SIG-M5 treated with dmso at 0.1 percent for 504 hours (cell line): ENCODE data around the gene AKR1C1.
"Not testable (repeated sequence)": the region's sequence is repeated elsewhere in the genome, so short reads cannot be mapped to it uniquely, and the experiment has no call there.

Experiments used
- DNase-seq: peaks from one replicate; lab custom pipeline; 2025; ENCODE audit not compliant: unreplicated experiment; lab: John Stamatoyannopoulos, UW

Gene AKR1C1

GRCh38 chr10:5014200-5014910 lies 51.1 kb downstream of the AKR1C1 start:
- not testable (repeated sequence) for DNase-seq

GRCh38 chr10:5014936-5015335 lies 51.7 kb downstream of the AKR1C1 start:
- peak; percentile 12 for DNase-seq

- no peak for DNase-seq
These were observed 54.9 kb downstream of the AKR1C1 start for GRCh38 chr10:5018134-5018533.

GRCh38 chr10:5018671-5019277 lies 55.6 kb downstream of the AKR1C1 start:
- not testable (repeated sequence) for DNase-seq

GRCh38 chr10:5019770-5020612 lies 56.8 kb downstream of the AKR1C1 start:
- DNase-seq, result not testable (repeated sequence)

- DNase-seq, result not testable (repeated sequence)
These were observed 58.5 kb downstream of the AKR1C1 start for GRCh38 chr10:5021624-5022290.

- no peak for DNase-seq
These were observed 60.1 kb downstream of the AKR1C1 start for GRCh38 chr10:5023177-5023805.

GRCh38 chr10:5025461-5025881 lies 62.3 kb downstream of the AKR1C1 start:
- DNase-seq, result not testable (repeated sequence)

- no peak for DNase-seq
These were observed 67.8 kb downstream of the AKR1C1 start for GRCh38 chr10:5030989-5031388.

- not testable (repeated sequence) for DNase-seq
These were observed 68.4 kb downstream of the AKR1C1 start for GRCh38 chr10:5031588-5031987.

- DNase-seq, result not testable (repeated sequence)
These were observed 69.2 kb downstream of the AKR1C1 start for GRCh38 chr10:5032444-5032843.
